ENCODE data around the gene PPP1R1C.

The PPP1R1C gene

DNA sequence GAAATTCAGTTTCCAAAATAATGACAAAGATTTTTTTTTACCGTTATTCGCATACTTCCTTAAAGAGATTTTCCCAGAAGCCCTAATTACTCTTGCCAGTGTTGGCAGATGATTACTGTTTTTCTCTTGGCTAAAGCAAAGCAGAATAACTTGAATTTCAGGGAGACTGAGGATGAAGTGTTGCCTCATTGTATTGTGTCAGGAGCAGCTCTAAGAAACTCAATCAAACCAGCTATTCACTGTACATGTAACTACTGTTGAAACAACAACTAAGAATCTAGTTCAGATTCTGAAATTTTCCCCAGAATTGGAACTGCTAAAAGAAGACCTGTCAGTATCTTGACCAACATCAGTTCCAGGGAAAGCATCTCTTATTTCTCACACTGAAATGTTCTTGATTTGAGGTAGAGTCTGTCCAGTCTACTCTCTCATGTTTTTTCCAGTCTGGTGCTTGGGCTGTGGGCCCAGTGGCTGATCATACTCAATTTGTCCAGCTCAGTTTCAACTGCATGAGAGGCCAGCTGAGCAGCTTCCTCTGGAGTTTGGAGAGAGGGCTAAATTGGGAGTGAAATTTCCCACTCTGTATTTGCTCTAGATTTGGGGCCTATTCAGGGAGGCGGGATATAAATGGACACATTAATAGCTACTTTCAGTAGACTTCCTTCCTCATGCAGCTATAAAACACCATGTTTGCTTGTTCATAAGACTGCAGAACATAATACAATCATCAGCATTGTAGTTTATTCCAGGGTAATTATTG is 78.5 kb downstream of the PPP1R1C start:
- DNase-seq: no peak

DNA sequence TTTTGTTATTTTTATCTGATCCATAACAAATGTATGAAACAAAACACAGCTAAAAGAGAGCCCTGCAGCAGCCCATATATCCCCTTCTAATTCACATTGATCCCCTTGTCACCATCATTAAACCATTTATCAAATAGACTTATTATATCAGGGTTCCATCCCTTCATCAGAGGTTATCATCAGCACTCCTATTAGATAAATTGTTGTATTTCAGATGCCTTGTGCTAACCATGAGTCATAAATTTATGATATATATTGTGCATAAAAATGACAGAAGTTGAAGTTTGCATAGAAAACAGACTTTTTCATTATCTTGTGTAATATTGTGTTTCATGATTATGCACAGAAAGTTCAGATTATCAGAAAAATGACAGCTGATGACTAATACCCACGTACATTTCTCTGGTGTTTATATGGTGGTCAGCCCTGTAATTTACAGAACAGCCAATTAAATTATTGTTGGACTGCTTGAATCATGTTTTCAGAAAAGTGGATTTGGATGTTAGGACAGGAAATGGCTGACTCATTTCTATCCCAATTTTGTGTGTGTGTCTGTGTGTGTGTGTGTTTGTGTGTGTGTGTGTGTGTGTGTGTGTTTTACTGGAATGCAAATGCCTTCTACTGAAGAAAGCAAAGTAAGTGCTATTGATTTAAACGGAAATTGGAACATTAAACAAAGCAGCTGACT is 80.9 kb downstream of the PPP1R1C start:
- no peak for DNase-seq

- DNase-seq: no peak
These were observed 81.7 kb downstream of the PPP1R1C start for GRCh38 chr2:182067393-182067792.

- DNase-seq: no peak
These were observed 83.2 kb downstream of the PPP1R1C start for GRCh38 chr2:182068811-182069210.

- no peak for DNase-seq
These were observed 83.8 kb downstream of the PPP1R1C start for GRCh38 chr2:182069416-182069815.

DNA sequence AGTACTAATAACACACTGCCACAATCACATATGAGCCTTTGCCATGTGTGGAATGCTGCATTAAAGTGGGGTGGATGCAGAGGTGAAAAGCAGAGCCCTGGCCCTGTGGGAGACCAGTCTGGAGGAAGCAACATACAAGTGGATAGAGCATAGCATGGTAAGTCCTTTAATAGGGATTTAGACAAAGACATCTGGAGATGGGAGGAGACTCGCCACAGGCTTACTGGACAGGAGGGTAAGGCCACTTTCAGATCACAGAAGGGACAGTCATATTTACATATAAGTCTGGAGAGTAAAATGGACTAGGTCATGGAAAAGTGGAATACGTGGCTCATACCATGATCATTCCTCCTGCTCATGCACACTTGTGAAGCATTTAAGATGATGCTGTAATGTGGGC is 84.3 kb downstream of the PPP1R1C start:
- no peak for DNase-seq

DNA sequence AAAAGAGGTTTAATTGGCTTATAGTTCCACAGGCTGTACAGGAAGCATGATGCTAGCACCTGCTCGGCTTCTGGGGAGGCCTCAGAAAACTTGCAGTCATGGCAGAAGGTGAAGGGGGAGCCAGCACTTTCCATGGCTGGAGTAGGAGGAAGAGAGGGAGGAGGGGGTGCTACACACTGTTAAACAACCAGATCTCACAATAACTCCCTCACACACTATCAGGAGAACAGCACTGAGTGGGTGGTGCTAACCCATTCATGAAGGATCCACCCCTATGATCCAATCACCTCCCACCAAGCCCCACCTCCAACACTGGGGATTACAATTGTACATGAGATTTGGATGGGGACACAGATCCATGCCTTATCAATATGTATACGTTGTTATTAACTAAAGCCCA is 85.1 kb downstream of the PPP1R1C start:
- DNase-seq: no peak

DNA sequence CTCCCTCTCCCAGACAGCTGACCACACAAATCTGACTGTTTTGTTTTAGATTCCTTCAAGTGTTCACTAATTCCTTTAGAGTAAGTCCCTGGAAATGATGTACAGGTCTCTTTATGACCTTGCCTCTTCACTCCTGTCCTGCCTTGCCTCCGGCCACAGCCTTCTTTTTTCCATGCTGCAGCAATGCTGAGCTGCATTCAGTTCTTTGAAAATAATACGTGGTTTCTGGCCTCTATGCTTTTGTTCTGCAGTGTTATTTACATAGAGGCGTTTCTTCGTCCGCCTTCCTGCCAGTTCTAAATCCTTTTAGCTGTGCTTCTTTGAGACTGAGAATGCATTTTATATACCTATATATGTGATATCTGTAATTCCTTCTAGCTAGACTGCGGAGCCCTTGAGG is 87.2 kb downstream of the PPP1R1C start:
- no peak for DNase-seq

GRCh38 chr2:182073613-182074012 is 88.0 kb downstream of the PPP1R1C start:
- no peak for DNase-seq

DNA sequence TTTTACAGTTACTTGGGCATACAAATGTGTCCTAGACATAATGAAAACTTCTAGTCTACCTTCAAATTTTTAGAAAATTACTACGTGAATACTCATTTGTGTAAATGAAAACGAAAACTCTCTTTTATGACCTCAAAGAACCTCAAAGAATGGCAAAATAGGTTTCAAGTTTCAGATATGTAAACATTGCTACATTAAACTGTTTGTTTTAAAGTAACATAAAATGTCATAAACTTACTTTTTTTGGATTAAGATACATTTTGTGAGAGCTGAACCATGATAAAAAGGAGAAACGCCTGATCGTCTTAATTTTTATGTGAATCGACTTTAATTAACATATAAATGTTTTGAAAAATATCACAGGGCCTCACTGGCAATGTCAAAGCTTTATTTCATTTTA is 91.4 kb downstream of the PPP1R1C start:
- no peak for DNase-seq

- peak; percentile 27 for DNase-seq
These were observed 91.9 kb downstream of the PPP1R1C start for GRCh38 chr2:182077448-182078142.

DNA sequence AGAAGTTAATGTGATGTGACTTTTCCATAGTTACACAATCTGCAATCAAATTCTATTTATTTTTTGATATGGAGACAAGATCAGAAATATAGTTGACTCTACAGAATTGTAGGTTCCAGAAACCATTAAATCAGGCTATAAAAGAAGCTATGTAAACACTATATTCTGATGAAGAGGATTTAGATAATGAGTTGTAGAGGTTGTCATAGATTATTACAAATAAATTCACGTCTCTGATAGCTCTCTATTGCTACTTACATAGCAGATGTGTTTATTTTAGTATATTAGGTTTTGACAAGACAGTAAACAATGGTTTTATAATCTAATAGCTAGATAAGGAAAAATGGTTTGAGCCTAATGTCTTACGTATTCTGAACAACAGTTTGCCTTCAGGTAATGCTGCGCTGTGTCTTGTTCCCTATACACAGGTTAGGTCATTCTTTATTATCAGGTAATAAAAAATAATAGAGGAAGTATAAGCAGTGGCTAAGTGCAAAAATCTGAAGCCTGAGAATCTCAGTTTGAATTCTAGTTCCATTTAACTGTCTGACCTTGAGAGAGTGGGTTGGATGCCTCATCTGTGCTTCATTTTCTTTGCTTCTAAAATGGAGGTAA is 93.4 kb downstream of the PPP1R1C start:
- no peak for DNase-seq

DNA sequence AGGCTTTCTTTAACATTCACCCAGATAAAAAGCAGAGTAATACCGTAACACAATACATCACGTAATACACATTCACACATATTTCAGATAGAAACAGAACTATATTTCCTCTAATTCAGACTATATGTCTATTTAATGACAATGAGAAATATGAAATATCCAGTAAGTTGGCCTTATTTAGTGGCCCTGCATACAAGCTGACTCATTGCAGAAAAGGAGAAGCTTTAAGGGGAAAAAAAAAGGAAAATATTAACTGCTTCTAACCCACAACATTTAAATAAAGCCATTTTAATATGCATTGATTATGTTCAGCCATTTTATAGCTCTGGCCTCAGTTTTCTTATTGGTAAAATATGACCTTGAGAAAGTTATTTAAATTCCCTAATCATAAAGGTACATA is 94.8 kb downstream of the PPP1R1C start:
- no peak for DNase-seq

DNA sequence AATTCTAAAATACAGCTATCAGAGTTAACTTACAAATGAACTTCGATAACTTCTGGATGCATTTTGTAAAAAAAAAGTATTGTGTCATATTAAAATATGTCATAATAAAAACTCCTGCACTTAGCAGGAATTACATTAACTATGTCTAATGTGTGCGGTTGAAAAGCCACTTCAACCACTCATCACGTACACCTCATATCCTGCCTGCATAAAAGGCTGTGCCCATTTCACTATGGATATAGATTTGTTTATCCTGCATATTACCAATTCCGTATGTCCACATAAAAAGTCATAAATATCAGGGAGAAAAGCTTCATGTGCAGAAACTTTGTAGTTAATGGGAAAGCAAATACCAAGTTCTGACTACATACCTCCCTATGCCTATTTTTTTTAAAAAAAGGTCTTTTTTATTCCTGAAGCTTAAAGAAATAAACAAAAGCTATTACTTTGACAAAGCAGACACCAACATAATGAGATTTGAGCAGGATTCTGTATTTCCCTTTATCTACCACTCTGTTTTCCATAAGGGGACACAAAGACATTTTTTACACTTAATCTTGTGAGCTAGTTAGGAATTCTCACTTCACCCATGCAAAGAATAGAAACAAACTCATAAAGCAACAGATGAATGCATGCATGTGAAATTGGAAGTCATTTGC is 96.1 kb downstream of the PPP1R1C start:
- DNase-seq: no peak

GRCh38 chr2:182088681-182089320 is 103.1 kb downstream of the PPP1R1C start:
- DNase-seq: no peak

DNA sequence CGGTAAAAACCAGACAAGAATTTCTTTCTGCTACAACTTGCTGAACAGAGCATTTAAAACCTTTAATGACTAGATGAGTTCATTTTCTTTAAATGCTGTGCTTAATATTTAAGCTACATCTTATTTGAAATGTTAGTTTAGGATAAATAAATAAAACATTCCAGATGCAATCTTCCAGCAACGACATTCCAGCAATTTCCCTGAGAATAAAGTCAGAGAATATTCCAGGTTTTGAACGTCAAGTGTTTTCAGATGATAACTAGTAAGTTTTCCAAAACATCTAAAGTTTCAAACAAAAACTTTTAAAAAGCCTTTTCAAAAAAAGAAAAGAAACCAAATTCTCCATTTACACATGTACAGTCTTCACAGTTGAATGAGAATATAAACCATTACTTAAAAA is 104.8 kb downstream of the PPP1R1C start:
- DNase-seq: no peak

GRCh38 chr2:182097571-182098164 is 112.0 kb downstream of the PPP1R1C start:
- no peak for DNase-seq

GRCh38 chr2:182098648-182099047 is 113.0 kb downstream of the PPP1R1C start:
- DNase-seq: no peak

GRCh38 chr2:182101263-182101662 is 115.6 kb downstream of the PPP1R1C start:
- no peak for DNase-seq

GRCh38 chr2:182103526-182103925 is 117.9 kb downstream of the PPP1R1C start:
- DNase-seq: no peak

DNA sequence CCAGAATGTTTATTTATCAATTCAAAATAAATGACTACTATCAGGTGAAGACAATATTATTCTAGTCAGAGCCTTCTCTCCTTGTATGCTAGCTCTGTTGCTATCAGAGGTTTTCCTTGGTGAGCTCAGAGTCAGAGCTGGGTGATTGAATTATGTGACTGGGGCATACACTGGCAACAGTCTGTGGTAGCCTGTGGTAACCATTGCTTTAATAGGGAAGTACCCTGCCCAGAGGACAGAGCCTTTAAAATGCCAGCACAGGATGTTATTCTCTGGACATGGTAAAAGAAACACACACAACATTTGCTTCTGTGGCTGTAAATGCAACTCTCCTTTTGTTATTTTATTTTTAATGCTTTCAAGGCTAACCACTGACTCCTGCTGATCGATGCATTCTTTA is 124.7 kb downstream of the PPP1R1C start:
- DNase-seq: no peak

DNA sequence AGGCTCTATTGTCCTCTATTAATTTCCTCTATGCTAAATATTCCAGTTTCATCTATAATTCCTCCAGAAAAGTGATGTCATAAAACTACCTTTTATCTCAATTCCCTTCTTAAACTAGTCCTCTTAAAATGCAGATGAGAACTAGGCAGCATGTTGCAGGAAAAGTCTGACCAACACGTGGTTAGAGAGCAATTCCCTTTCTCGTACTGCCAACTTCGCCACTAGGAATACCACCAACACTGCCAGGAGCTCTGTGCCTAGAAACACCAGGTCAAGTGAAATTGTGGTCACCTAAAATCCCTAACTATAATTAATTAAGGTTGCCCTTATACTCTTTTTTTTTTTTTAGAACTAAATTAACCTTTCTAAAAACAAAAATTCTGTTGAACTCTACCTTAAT is 127.7 kb downstream of the PPP1R1C start:
- no peak for DNase-seq

All from right kidney (tissue), 1 donor.